Neuronal stem cell (in vitro differentiated cells): ENCODE data around the gene KAZN.

ENCODE experiments used
- DNase-seq: peaks from one replicate; pipeline ENCODE4 v3.0.0-alpha.2; 2013; ENCODE audit warnings: low spot score
- H2AFZ ChIP-seq: one replicate; pipeline ENCODE4 v1.6.1; 2013; ENCODE audit warnings: mild to moderate bottlenecking, low read length, inconsistent platforms
- H2AK5ac ChIP-seq: 2 replicates; pipeline ENCODE4 v1.6.1; 2013; ENCODE audit warnings: low read depth, mild to moderate bottlenecking, inconsistent platforms, low read length, moderate library complexity, mixed read lengths
- H2BK120ac ChIP-seq: 2 replicates; pipeline ENCODE4 v1.6.1; 2013; ENCODE audit warnings: low read depth, mild to moderate bottlenecking, inconsistent platforms, low read length, moderate library complexity, mixed read lengths
- H2BK12ac ChIP-seq: one replicate; pipeline ENCODE4 v1.6.1; 2013; ENCODE audit warnings: low read length, inconsistent platforms
- H2BK15ac ChIP-seq: 2 replicates; pipeline ENCODE4 v1.6.1; 2013; ENCODE audit warnings: mild to moderate bottlenecking, low read length, inconsistent platforms, mixed read lengths
- H2BK5ac ChIP-seq: one replicate; pipeline ENCODE4 v1.6.1; 2013; ENCODE audit warnings: inconsistent platforms, mild to moderate bottlenecking, low read length, moderate library complexity
- H3K14ac ChIP-seq: one replicate; pipeline ENCODE4 v1.6.1; 2013; ENCODE audit warnings: low read length, inconsistent platforms
- H3K18ac ChIP-seq: 2 replicates; pipeline ENCODE4 v1.6.1; 2013; ENCODE audit warnings: low read length, inconsistent platforms
- H3K23ac ChIP-seq: 2 replicates; pipeline ENCODE4 v1.6.1; 2013; ENCODE audit warnings: low read depth, mild to moderate bottlenecking, mixed read lengths, low read length, inconsistent platforms; ENCODE audit not compliant: poor library complexity
- H3K27ac ChIP-seq: replicated peaks from 3 replicates; pipeline ENCODE4 v1.5.1; 2013; ENCODE audit warnings: low read length, inconsistent platforms
- H3K27me3 ChIP-seq, 3 experiments: 2 replicates each; pipeline ENCODE4 v1.6.1; 2013; ENCODE audit warnings: low read length in 3 of 3, mild to moderate bottlenecking in 2 of 3, inconsistent platforms in 1 of 3, low read depth in 1 of 3, mixed read lengths in 1 of 3, moderate library complexity in 1 of 3; ENCODE audit not compliant: control insufficient read depth in 3 of 3, insufficient read depth in 3 of 3
- H3K36me3 ChIP-seq, 2 donors: replicated peaks in 1 of 2; 2 replicates each; pipeline ENCODE4 v1.6.1; 2013; ENCODE audit warnings: low read length in 2 of 2; ENCODE audit not compliant: control insufficient read depth in 2 of 2, insufficient read depth in 2 of 2
- H3K4ac ChIP-seq: 2 replicates; pipeline ENCODE4 v1.6.1; 2013; ENCODE audit warnings: inconsistent platforms, mild to moderate bottlenecking, low read length, moderate library complexity
- H3K4me1 ChIP-seq, 2 donors: 1 replicate in 1 of 2; 2 replicates in 1 of 2; pipeline ENCODE4 v1.6.1; 2013; ENCODE audit warnings: low read length in 2 of 2, low read depth in 1 of 2; ENCODE audit not compliant: control insufficient read depth in 2 of 2, insufficient read depth in 1 of 2
- H3K4me2 ChIP-seq: one replicate; pipeline ENCODE4 v1.6.1; 2013; ENCODE audit warnings: mild to moderate bottlenecking, low read length, inconsistent platforms; ENCODE audit not compliant: insufficient read depth, poor library complexity, severe bottlenecking
- H3K4me3 ChIP-seq, 2 donors: 2 replicates each; pipeline ENCODE4 v1.5.1; 2013; ENCODE audit warnings: low read length in 2 of 2, mild to moderate bottlenecking in 2 of 2, inconsistent platforms in 1 of 2, moderate library complexity in 1 of 2
- H3K79me1 ChIP-seq: one replicate; pipeline ENCODE4 v1.6.1; 2013; ENCODE audit warnings: low read depth, mild to moderate bottlenecking, inconsistent platforms, low read length, moderate library complexity
- H3K9ac ChIP-seq: one replicate; pipeline ENCODE4 v1.6.1; 2013; ENCODE audit warnings: mild to moderate bottlenecking, low read depth, low read length, inconsistent platforms; ENCODE audit not compliant: poor library complexity
- H3K9me3 ChIP-seq, 2 donors: replicated peaks in 1 of 2; 2 replicates each; pipeline versions ENCODE3 to v1.6.1; 2013; ENCODE audit warnings: low read length in 2 of 2, mild to moderate bottlenecking in 2 of 2, inconsistent platforms in 1 of 2, low read depth in 1 of 2, mixed read lengths in 1 of 2, moderate library complexity in 1 of 2; ENCODE audit not compliant: control insufficient read depth in 2 of 2, insufficient read depth in 1 of 2
- H4K8ac ChIP-seq: one replicate; pipeline ENCODE4 v1.6.1; 2013; ENCODE audit warnings: low read depth, mild to moderate bottlenecking, inconsistent platforms, low read length, moderate library complexity
- H4K91ac ChIP-seq: one replicate; pipeline ENCODE4 v1.6.1; 2013; ENCODE audit warnings: low read length, low read depth, mild to moderate bottlenecking, inconsistent platforms; ENCODE audit not compliant: poor library complexity
- WGBS, 2 donors: extraction: QIAGEN DNeasy Blood & Tissue Kit; methylation state at CpG; one replicate each; pipeline ENCODE4 v1.1.7; 2013; ENCODE audit warnings: missing lambda C conversion rate in 2 of 2, mixed read lengths in 1 of 2; ENCODE audit not compliant: insufficient read length in 2 of 2, insufficient replicate concordance in 1 of 2; ENCODE audit errors: extremely low coverage in 2 of 2; 5-methylcytosine and 5-hydroxymethylcytosine counted together

KAZN gene

GRCh38 chr1:14866911-14867612, 268.6 kb downstream of the KAZN start:
- no peaks in the 10 kb centered on the region for H3K79me1 ChIP-seq
- DNase-seq = no peak
- no peak overlapping the region for H3K4me3 ChIP-seq
- H2BK15ac ChIP-seq = no peak overlapping the region
- no peak overlapping the region for H2AFZ ChIP-seq
- H2BK120ac ChIP-seq = no peak overlapping the region
- no CpG with 5 or more reads among the region's 14 CpGs for WGBS, 2 donors
- H3K23ac ChIP-seq = no peak overlapping the region
- no peak overlapping the region for H2BK5ac ChIP-seq
- peaks cover 0 to 2% of the 10 kb centered on the region in 2 donors for H3K9me3 ChIP-seq
- no peak overlapping the region for H3K9ac ChIP-seq
- H3K4ac ChIP-seq = no peak overlapping the region
- H4K8ac ChIP-seq = no peak overlapping the region
- no peak overlapping the region for H3K14ac ChIP-seq
- peaks cover 2 to 13% of the 10 kb centered on the region in 2 donors for H3K4me1 ChIP-seq
- peaks cover 0 to 2% of the 10 kb centered on the region in 2 donors for H3K36me3 ChIP-seq
- H2BK12ac ChIP-seq = no peak overlapping the region
- H3K27me3 ChIP-seq = no peaks in the 10 kb centered on the region
- H4K91ac ChIP-seq = no peak overlapping the region
- no peak overlapping the region for H2AK5ac ChIP-seq
- H3K27ac ChIP-seq = no peak overlapping the region
- no peak overlapping the region for H3K18ac ChIP-seq
- no peak overlapping the region for H3K4me2 ChIP-seq

- whole genome bisulfite sequencing, 2 donors = no CpG with 5 or more reads among the region's 4 CpGs
- H3K4me3 ChIP-seq = no peak overlapping the region
Measured at GRCh38 chr1:14869187-14869586, 270.7 kb downstream of the KAZN start.

GRCh38 chr1:14871218-14871970, 272.9 kb downstream of the KAZN start:
- peaks cover 0 to 2% of the 10 kb centered on the region in 2 donors for H3K36me3 ChIP-seq
- no peaks in the 10 kb centered on the region for H3K27me3 ChIP-seq
- no peak for DNase-seq
- H4K91ac ChIP-seq = no peak overlapping the region
- no peak overlapping the region for H2BK12ac ChIP-seq
- H3K79me1 ChIP-seq = no peaks in the 10 kb centered on the region
- no peak overlapping the region for H3K18ac ChIP-seq
- no peak overlapping the region for H3K23ac ChIP-seq
- H2BK15ac ChIP-seq = no peak overlapping the region
- no peak overlapping the region for H2BK5ac ChIP-seq
- H3K27ac ChIP-seq = no peak overlapping the region
- no peak overlapping the region for H3K4ac ChIP-seq
- no peak overlapping the region for H2AFZ ChIP-seq
- H2BK120ac ChIP-seq = no peak overlapping the region
- peaks cover 9 to 16% of the 10 kb centered on the region in 2 donors for H3K4me1 ChIP-seq
- H3K4me3 ChIP-seq = no peak overlapping the region
- H3K4me2 ChIP-seq = no peak overlapping the region
- H3K9ac ChIP-seq = peak overlapping the region; percentile 61
- H2AK5ac ChIP-seq = no peak overlapping the region
- peaks cover 0 to 2% of the 10 kb centered on the region in 2 donors for H3K9me3 ChIP-seq
- no peak overlapping the region for H4K8ac ChIP-seq
- whole genome bisulfite sequencing, 2 donors = no CpG with 5 or more reads among the region's 6 CpGs
- peak overlapping the region; percentile 56 for H3K14ac ChIP-seq

More at GRCh38 chr1:14869187-14869586, 270.7 kb downstream of the KAZN start:
- Histone ChIP-seq H3K23ac (no peak overlapping the region), H3K27me3 (no peaks in the 10 kb centered on the region), H3K9ac (no peak overlapping the region), H2BK15ac (no peak overlapping the region), H2BK12ac (no peak overlapping the region), H2AFZ (no peak overlapping the region), H2BK120ac (no peak overlapping the region), H2AK5ac (no peak overlapping the region), H3K36me3 (peaks cover 0 to 2% of the 10 kb centered on the region in 2 donors), H3K27ac (no peak overlapping the region), H3K4me1 (peaks cover 2 to 13% of the 10 kb centered on the region in 2 donors), H3K18ac (no peak overlapping the region), H3K4ac (no peak overlapping the region), H3K14ac (no peak overlapping the region), H3K79me1 (no peaks in the 10 kb centered on the region), H3K4me2 (no peak overlapping the region), H4K91ac (no peak overlapping the region), H3K9me3 (peaks cover 0 to 2% of the 10 kb centered on the region in 2 donors), H4K8ac (no peak overlapping the region), H2BK5ac (no peak overlapping the region)
- DNase-seq = no peak

- H3K4ac ChIP-seq = no peak overlapping the region
- no peak overlapping the region for H2AFZ ChIP-seq
- H3K9me3 ChIP-seq = peaks cover 0 to 2% of the 10 kb centered on the region in 2 donors
- no peak overlapping the region for H2BK120ac ChIP-seq
- no peak overlapping the region for H4K91ac ChIP-seq
- H3K27me3 ChIP-seq = no peaks in the 10 kb centered on the region
- H2BK5ac ChIP-seq = no peak overlapping the region
- no peaks in the 10 kb centered on the region for H3K79me1 ChIP-seq
- H2BK15ac ChIP-seq = no peak overlapping the region
- no peak overlapping the region for H3K18ac ChIP-seq
- peaks cover 9 to 12% of the 10 kb centered on the region in 2 donors for H3K4me1 ChIP-seq
- no peak overlapping the region for H3K4me2 ChIP-seq
- no peak overlapping the region for H3K14ac ChIP-seq
- H4K8ac ChIP-seq = no peak overlapping the region
- no peak overlapping the region for H3K27ac ChIP-seq
- no peak overlapping the region for H3K9ac ChIP-seq
- DNase-seq = no peak
- H3K36me3 ChIP-seq = peaks cover 2 to 3% of the 10 kb centered on the region in 2 donors
- H2AK5ac ChIP-seq = no peak overlapping the region
- H2BK12ac ChIP-seq = no peak overlapping the region
- H3K4me3 ChIP-seq = no peak overlapping the region
- no peak overlapping the region for H3K23ac ChIP-seq
- WGBS, 2 donors = no CpG with 5 or more reads among the region's 3 CpGs
Measured at GRCh38 chr1:14872762-14873161, 274.3 kb downstream of the KAZN start.
